GM12891 (cell line): ENCODE data around the gene NDOR1.
"Not testable (repeated sequence)": the region's sequence is repeated elsewhere in the genome, so short reads cannot be mapped to it uniquely, and the experiment has no call there.

ENCODE experiments used
- POLR2A ChIP-seq: IDR thresholded peaks from 2 replicates; pipeline ENCODE4 v1.6.1; 2011; ENCODE audit warnings: low read depth, low read length, control low read depth
- POLR2AphosphoS5 ChIP-seq: IDR thresholded peaks from 2 replicates; pipeline ENCODE4 v1.6.1; 2011; ENCODE audit warnings: low read depth, low read length, control low read depth

- not testable (repeated sequence) for TF ChIP-seq POLR2AphosphoS5, POLR2A
Measured at GRCh38 chr9:137243266-137243625, 37.7 kb downstream of the NDOR1 start.
